HG03045 (cell line): ENCODE measurements around the gene ZNF559.

Experiments
- ATAC-seq: cut with Tn5 transposase; IDR thresholded peaks from one replicate; pipeline ENCODE4 v1.9.1; 2021; ENCODE audit warnings: mild to moderate bottlenecking, moderate library complexity; ENCODE audit not compliant: unreplicated experiment

Gene ZNF559

GRCh38 chr19:9352505-9352904 is 28.5 kb downstream of the ZNF559 start:
- ATAC-seq, result no peak

DNA sequence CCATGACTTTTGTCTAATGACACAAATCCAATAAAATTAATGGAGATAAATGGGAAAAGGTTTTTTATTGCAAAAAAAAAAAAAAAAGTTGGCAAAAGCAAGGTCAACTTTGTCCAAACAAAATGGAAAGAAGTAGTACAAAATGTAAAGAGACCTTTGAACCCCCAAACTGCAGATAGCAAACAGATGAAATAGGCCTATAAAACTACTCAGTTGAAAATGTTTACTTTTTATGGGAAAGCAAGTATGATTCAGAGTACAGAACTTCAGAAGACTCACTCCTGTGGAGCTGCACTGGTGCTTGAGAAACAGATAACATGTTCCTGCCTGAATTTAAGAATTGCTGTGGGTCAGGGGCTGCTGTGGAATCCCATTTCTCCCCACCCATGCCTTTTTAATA is 29.0 kb downstream of the ZNF559 start:
- ATAC-seq, result no peak

DNA sequence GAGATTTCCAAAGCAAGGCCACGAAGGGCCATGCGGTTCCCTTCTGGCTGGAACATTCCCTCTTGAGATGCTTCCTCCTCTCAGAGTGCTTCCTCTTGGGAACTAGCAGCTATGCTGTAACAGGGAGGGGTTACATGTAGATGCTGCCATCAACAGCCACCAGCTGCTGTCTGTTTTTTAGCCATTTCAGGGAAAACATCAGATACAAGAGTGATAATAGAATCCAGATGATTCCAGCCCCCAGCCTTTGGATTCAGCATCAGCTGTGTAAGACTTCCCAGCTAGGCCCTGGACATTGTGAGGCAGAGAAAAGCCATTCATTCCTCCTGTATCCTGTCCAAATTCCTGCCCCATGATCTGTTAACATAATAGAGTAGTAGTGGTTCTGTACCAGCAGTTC is 30.7 kb downstream of the ZNF559 start:
- ATAC-seq, result no peak

DNA sequence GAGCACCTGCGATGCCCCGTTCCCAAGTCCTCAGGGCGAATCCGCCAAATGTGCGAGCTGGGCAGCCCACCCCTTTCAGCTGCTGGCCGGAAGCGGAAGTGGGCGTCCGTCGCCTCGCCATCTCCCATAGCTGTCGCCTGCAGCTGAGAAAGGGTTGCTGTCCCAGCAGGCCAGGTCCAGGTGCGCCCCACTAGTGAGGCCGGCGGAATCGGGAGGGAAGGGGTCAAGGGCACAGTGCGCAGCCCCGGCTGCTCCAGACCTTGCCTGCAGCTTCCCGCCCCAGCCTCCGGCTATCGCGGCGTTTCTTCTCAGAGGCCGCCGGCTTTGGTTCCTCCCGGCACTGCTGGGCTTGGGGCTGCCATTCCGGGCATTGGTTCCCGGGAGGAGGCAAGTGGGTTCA is 38.9 kb downstream of the ZNF559 start, which contains the start of gene ZNF177:
ZNF177 (plus strand) TSS at position 109 of the 400 bp plus-strand sequence. CDS start 15,299 bp downstream, outside the sequence.
- no peak for ATAC-seq

DNA sequence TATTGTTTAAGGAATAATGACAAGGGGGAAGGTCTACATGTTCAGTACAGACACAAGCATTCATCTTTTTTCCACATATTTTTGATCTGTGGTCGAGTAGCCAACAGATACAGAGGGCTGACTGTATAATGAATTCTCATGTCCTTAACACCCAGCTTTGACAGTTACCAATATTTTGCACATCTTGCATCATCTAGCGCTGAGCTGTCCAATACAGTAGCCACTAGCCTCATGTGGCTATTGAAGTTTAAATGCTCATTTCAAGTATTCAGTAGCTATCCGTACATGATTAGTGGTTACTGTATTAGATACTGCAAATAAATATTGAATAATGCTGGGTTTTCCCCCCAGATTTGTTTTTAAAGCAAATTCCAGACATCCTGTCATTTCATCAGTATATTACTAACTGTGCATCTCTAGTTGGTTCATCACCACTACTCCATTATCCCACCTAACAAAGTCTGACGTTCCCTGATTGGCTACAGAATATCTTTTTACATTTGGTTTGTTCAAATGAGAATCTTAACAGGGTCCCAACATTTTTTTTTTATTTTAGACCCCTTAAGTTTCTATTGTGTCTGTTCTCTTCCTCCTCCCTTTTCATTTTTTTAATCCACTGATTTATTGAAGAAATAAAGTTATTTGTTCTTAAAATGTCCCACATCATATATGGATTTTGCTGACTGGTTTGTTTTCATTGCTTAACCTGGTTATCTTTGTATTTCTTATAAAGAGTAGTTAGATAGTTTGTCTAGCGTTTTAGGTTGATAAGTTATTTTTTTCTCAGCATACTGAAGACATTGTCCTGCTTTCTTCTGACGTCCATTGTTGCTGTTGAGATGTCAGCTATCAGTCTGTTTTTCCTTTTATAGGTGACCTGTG is 47.0 kb downstream of the ZNF559 start:
- ATAC-seq, result no peak

DNA sequence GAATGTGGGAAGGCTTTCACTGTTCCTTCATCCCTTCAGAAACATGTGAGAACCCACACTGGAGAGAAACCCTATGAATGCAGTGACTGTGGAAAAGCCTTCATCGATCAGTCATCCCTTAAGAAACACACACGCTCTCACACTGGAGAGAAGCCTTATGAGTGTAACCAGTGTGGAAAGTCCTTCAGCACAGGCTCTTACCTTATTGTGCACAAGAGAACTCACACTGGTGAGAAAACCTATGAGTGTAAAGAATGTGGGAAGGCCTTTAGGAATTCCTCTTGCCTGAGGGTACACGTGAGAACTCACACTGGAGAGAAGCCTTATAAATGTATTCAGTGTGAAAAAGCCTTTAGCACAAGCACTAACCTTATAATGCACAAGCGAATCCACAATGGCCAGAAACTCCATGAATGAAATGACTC is 57.4 kb downstream of the ZNF559 start:
- no peak for ATAC-seq
